HG03575 (cell line): ENCODE measurements around the gene PRKAR2B.
"Not testable (repeated sequence)": the region's sequence is repeated elsewhere in the genome, so short reads cannot be mapped to it uniquely, and the experiment has no call there.

Experiments
- ATAC-seq: cut with Tn5 transposase; IDR thresholded peaks from one replicate; pipeline ENCODE4 v1.9.1; 2021; ENCODE audit not compliant: unreplicated experiment, insufficient number of reproducible peaks, low FRiP score; ENCODE audit errors: extremely low read depth

Gene PRKAR2B

GRCh38 chr7:107105591-107106245 is 61.2 kb downstream of the PRKAR2B start:
- no peak for ATAC-seq

- no peak for ATAC-seq
Measured at GRCh38 chr7:107108793-107109371, 64.4 kb downstream of the PRKAR2B start.

GRCh38 chr7:107109955-107110354 is 65.5 kb downstream of the PRKAR2B start:
- no peak for ATAC-seq

- ATAC-seq = no peak
Measured at GRCh38 chr7:107111196-107111595, 66.7 kb downstream of the PRKAR2B start.

GRCh38 chr7:107113866-107114265 is 69.4 kb downstream of the PRKAR2B start:
- no peak for ATAC-seq

GRCh38 chr7:107115114-107115513 is 70.6 kb downstream of the PRKAR2B start:
- ATAC-seq = no peak

- ATAC-seq = no peak
Measured at GRCh38 chr7:107115762-107116540, 71.4 kb downstream of the PRKAR2B start.

GRCh38 chr7:107118109-107118900 is 73.8 kb downstream of the PRKAR2B start:
- no peak for ATAC-seq

- ATAC-seq = no peak
Measured at GRCh38 chr7:107119376-107120105, 75.0 kb downstream of the PRKAR2B start.

- ATAC-seq = no peak
Measured at GRCh38 chr7:107122486-107122911, 78.0 kb downstream of the PRKAR2B start.

- no peak for ATAC-seq
Measured at GRCh38 chr7:107123392-107123791, 78.9 kb downstream of the PRKAR2B start.

- ATAC-seq = no peak
Measured at GRCh38 chr7:107125475-107125874, 81.0 kb downstream of the PRKAR2B start.

GRCh38 chr7:107128217-107128616 is 83.7 kb downstream of the PRKAR2B start:
- ATAC-seq = no peak

GRCh38 chr7:107128748-107129147 is 84.2 kb downstream of the PRKAR2B start:
- ATAC-seq = no peak

GRCh38 chr7:107130487-107131220 is 86.1 kb downstream of the PRKAR2B start:
- ATAC-seq = no peak

- ATAC-seq = no peak
Measured at GRCh38 chr7:107133396-107133795, 88.9 kb downstream of the PRKAR2B start.

- no peak for ATAC-seq
Measured at GRCh38 chr7:107138696-107139420, 94.4 kb downstream of the PRKAR2B start.

- ATAC-seq = not testable (repeated sequence)
Measured at GRCh38 chr7:107143875-107144274, 99.4 kb downstream of the PRKAR2B start.
